Stimulated activated naive B cell treated with anti-CD40 and anti-IgM and Interleukin-4, amounts not matched to agents 10 μg/mL and 1 μg/mL and 100 μg/mL, for 72 hours (primary cell): Measurements from ENCODE around the gene NUP210.
A peak's percentile ranks its signal among the peaks of the same experiment; 100 is the strongest.

Experiments used
- ATAC-seq, 2 donors: fragments of 150-1000 bp; cut with Tn5 transposase; replicated peaks; 2 replicates each; pipeline ENCODE4 v1.10.0; 2021; ENCODE audit warnings: moderate library complexity in 1 of 2
- DNase-seq: peaks from one replicate; pipeline ENCODE4 v3.0.0; 2021
- H3K27ac Mint-ChIP-seq: one replicate; pipeline ENCODE4 v1.8.0; 2022; ENCODE audit warnings: mild to moderate bottlenecking, mixed read lengths
- H3K27me3 Mint-ChIP-seq, 2 donors: one replicate each; pipeline ENCODE4 v1.8.0; 2022; ENCODE audit warnings: mixed read lengths in 2 of 2
- H3K36me3 Mint-ChIP-seq, 2 donors: one replicate each; pipeline ENCODE4 v1.8.0; 2022; ENCODE audit warnings: mixed read lengths in 2 of 2, mild to moderate bottlenecking in 1 of 2
- H3K4me1 Mint-ChIP-seq, 2 donors: one replicate each; pipeline ENCODE4 v1.8.0; 2022; ENCODE audit warnings: mixed read lengths in 2 of 2, mild to moderate bottlenecking in 1 of 2
- H3K4me3 Mint-ChIP-seq, 2 donors: one replicate each; pipeline ENCODE4 v1.8.0; 2022; ENCODE audit warnings: mild to moderate bottlenecking in 2 of 2, mixed read lengths in 2 of 2, moderate library complexity in 1 of 2
- H3K9me3 Mint-ChIP-seq, 2 donors: one replicate each; pipeline ENCODE4 v1.8.0; 2022; ENCODE audit warnings: mixed read lengths in 2 of 2, mild to moderate bottlenecking in 1 of 2

Gene NUP210

DNA sequence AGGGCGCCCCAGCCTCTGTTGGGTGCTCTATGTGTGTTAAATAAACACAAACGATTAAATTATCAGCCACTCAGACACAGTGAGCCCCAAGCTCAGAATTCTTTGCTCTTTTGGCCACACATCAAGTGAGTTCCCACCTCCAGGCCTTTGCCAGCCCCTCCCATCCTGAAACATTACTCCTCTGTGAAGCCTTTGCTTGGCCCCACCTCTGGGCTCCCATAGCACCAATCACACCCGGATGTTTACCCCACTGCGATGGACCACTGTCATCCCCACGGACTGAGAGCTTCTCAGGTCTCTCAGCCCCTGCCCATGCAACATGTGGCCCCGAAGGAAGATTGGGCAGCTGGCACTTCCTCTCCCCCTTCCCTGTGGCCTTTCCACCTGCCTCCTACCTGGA lies 85.1 kb downstream of the NUP210 start:
- DNase-seq (no peak), ATAC-seq (no peak)
- Mint-ChIP-seq H3K4me3 (no peak overlapping the region), H3K36me3 (peaks cover 68 to 82% of the 10 kb centered on the region in 2 donors), H3K27me3 (no peaks in the 10 kb centered on the region), H3K9me3 (no peaks in the 10 kb centered on the region), H3K27ac (peak overlapping the region; percentile 75), H3K4me1 (peaks cover 40 to 68% of the 10 kb centered on the region in 2 donors)

- Mint-ChIP-seq H3K4me3 (peak overlapping the region; percentile 28 to 52), H3K4me1 (peaks cover 36 to 51% of the 10 kb centered on the region in 2 donors), H3K36me3 (peaks cover 65 to 82% of the 10 kb centered on the region in 2 donors), H3K9me3 (no peaks in the 10 kb centered on the region), H3K27me3 (no peaks in the 10 kb centered on the region), H3K27ac (peak overlapping the region; percentile 95)
- ATAC-seq, result no peak
- DNase-seq, result no peak
Observed at GRCh38 chr3:13333236-13333897, 86.8 kb downstream of the NUP210 start.

GRCh38 chr3:13332740-13333139 lies 87.4 kb downstream of the NUP210 start:
- peak; percentile 3 to 8 for ATAC-seq
- H3K27ac Mint-ChIP-seq, result peak overlapping the region; percentile 95
- no peaks in the 10 kb centered on the region for H3K27me3 Mint-ChIP-seq
- peak overlapping the region; percentile 55 to 62 for H3K4me3 Mint-ChIP-seq
- peaks cover 68 to 82% of the 10 kb centered on the region in 2 donors for H3K36me3 Mint-ChIP-seq
- peaks cover 36 to 51% of the 10 kb centered on the region in 2 donors for H3K4me1 Mint-ChIP-seq
- no peaks in the 10 kb centered on the region for H3K9me3 Mint-ChIP-seq
- DNase-seq, result no peak

DNA sequence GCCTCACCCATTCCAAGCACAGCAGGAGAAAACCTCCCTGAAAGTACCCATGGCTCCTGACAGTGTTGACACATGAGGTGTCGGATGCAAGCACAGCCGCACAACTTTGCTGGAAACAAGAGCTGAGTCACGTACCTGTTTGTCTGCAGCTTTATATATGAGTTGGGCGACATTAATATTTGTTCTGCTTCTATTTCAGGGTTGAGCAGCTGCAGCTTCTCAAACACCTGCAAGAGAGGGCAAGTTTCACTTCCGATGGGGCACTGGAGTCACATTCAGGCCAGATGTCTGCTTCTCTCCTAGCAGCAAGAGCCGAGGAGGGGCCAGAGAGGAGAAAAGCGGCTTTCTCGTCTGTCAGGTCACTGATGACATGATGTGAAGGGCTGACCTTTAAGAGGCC lies 88.0 kb downstream of the NUP210 start:
- DNase-seq, result peak; percentile 70
- H3K27ac Mint-ChIP-seq, result peak overlapping the region; percentile 95
- no peaks in the 10 kb centered on the region for H3K27me3 Mint-ChIP-seq
- H3K36me3 Mint-ChIP-seq, result peaks cover 67 to 83% of the 10 kb centered on the region in 2 donors
- H3K4me3 Mint-ChIP-seq, result peak overlapping the region; percentile 29 to 55
- peaks cover 34 to 47% of the 10 kb centered on the region in 2 donors for H3K4me1 Mint-ChIP-seq
- ATAC-seq, result peak; percentile 93 to 97
- H3K9me3 Mint-ChIP-seq, result no peaks in the 10 kb centered on the region

GRCh38 chr3:13329746-13330145 lies 90.4 kb downstream of the NUP210 start:
- no peaks in the 10 kb centered on the region for H3K9me3 Mint-ChIP-seq
- no peaks in the 10 kb centered on the region for H3K27me3 Mint-ChIP-seq
- DNase-seq (no peak), ATAC-seq (no peak)
- peaks cover 68 to 80% of the 10 kb centered on the region in 2 donors for H3K36me3 Mint-ChIP-seq
- H3K4me1 Mint-ChIP-seq, result peaks cover 30 to 37% of the 10 kb centered on the region in 2 donors
- H3K4me3 Mint-ChIP-seq, result no peak overlapping the region
- no peak overlapping the region for H3K27ac Mint-ChIP-seq

GRCh38 chr3:13325892-13326443 lies 94.2 kb downstream of the NUP210 start:
- no peaks in the 10 kb centered on the region for H3K4me1 Mint-ChIP-seq

GRCh38 chr3:13324835-13325501 lies 95.2 kb downstream of the NUP210 start:
- ATAC-seq (no peak), DNase-seq (no peak)
- H3K36me3 Mint-ChIP-seq, result peaks cover 75 to 79% of the 10 kb centered on the region in 2 donors
- no peaks in the 10 kb centered on the region for H3K4me1 Mint-ChIP-seq
- peak overlapping the region; percentile 47 for H3K27ac Mint-ChIP-seq
- no peaks in the 10 kb centered on the region for H3K9me3 Mint-ChIP-seq
- H3K4me3 Mint-ChIP-seq, result no peak overlapping the region
- H3K27me3 Mint-ChIP-seq, result no peaks in the 10 kb centered on the region

More at GRCh38 chr3:13325892-13326443, 94.2 kb downstream of the NUP210 start:
- Mint-ChIP-seq H3K27ac (peak overlapping the region; percentile 81), H3K27me3 (no peaks in the 10 kb centered on the region), H3K4me3 (no peak overlapping the region), H3K9me3 (no peaks in the 10 kb centered on the region), H3K36me3 (peaks cover 70 to 79% of the 10 kb centered on the region in 2 donors)
- ATAC-seq, result no peak
- no peak for DNase-seq

GRCh38 chr3:13323822-13324221 lies 96.3 kb downstream of the NUP210 start:
- Mint-ChIP-seq H3K9me3 (no peaks in the 10 kb centered on the region), H3K4me1 (no peaks in the 10 kb centered on the region), H3K27ac (peak overlapping the region; percentile 81), H3K36me3 (peaks cover 77 to 80% of the 10 kb centered on the region in 2 donors), H3K4me3 (no peak overlapping the region), H3K27me3 (no peaks in the 10 kb centered on the region)
- DNase-seq, result no peak
- ATAC-seq, result no peak

GRCh38 chr3:13322324-13322723 lies 97.8 kb downstream of the NUP210 start:
- no peak for ATAC-seq
- Mint-ChIP-seq H3K36me3 (peaks cover 79 to 81% of the 10 kb centered on the region in 2 donors), H3K27me3 (no peaks in the 10 kb centered on the region), H3K4me1 (peaks cover 0 to under 1% of the 10 kb centered on the region in 2 donors), H3K27ac (peak overlapping the region; percentile 47), H3K4me3 (no peak overlapping the region), H3K9me3 (no peaks in the 10 kb centered on the region)
- DNase-seq, result no peak

GRCh38 chr3:13319564-13320220 lies 100.4 kb downstream of the NUP210 start:
- Mint-ChIP-seq H3K9me3 (no peaks in the 10 kb centered on the region), H3K4me1 (peaks cover 0 to 3% of the 10 kb centered on the region in 2 donors), H3K27ac (no peak overlapping the region), H3K36me3 (peaks cover 74 to 83% of the 10 kb centered on the region in 2 donors), H3K4me3 (no peak overlapping the region), H3K27me3 (no peaks in the 10 kb centered on the region)
- ATAC-seq, result no peak
- DNase-seq, result no peak

DNA sequence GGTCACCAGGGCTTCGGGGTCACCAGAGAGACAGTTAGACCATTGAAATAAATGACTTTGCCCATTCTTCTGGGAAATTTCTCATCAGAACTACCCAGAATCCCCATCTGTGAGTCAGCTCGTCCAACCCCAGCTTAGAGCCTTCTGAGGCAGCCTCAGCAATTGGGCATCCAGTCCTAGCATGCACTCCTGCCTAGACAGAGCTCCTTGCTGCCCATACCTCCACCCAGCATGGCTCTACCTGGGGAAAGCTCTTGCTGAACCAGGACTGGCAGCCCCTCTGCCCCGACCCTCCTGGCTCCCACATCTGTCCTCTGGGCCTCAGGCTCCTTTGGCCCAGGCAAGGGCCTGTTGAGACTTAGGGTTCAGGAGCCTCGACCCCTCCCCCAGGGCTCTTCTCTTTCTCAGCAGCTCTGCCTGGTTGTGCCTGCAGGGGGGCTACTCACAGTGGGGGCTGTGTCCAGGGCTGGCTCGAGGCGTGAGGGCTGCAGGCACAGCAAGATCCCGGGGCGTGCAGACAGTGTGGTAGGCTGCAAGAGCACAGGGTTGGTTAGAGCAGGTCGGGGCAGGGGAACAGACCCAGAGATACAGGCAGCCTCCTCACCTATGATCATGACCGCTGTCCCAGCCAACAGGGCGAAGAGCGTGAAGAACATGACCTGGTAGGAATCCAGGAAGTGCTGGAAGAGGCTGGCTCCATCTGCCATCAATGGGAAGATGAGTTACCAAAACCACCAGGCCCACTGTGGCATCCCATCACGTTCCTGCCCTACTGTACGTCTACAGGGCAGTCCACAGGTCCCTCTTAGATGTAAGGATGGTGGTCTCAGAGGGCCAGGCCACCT lies 101.3 kb downstream of the NUP210 start:
- DNase-seq (no peak), ATAC-seq (no peak)
- peak overlapping the region; percentile 53 for H3K27ac Mint-ChIP-seq
- peaks cover 0 to 3% of the 10 kb centered on the region in 2 donors for H3K4me1 Mint-ChIP-seq
- H3K9me3 Mint-ChIP-seq, result no peaks in the 10 kb centered on the region
- H3K36me3 Mint-ChIP-seq, result peaks cover 73 to 83% of the 10 kb centered on the region in 2 donors
- H3K27me3 Mint-ChIP-seq, result no peaks in the 10 kb centered on the region
- H3K4me3 Mint-ChIP-seq, result no peak overlapping the region

- Mint-ChIP-seq H3K4me1 (peaks cover 0 to 3% of the 10 kb centered on the region in 2 donors), H3K27ac (peak overlapping the region; percentile 86), H3K36me3 (peaks cover 71 to 80% of the 10 kb centered on the region in 2 donors), H3K27me3 (no peaks in the 10 kb centered on the region), H3K9me3 (no peaks in the 10 kb centered on the region), H3K4me3 (no peak overlapping the region)
- no peak for ATAC-seq
- DNase-seq, result no peak
Observed at GRCh38 chr3:13317596-13318320, 102.4 kb downstream of the NUP210 start.

DNA sequence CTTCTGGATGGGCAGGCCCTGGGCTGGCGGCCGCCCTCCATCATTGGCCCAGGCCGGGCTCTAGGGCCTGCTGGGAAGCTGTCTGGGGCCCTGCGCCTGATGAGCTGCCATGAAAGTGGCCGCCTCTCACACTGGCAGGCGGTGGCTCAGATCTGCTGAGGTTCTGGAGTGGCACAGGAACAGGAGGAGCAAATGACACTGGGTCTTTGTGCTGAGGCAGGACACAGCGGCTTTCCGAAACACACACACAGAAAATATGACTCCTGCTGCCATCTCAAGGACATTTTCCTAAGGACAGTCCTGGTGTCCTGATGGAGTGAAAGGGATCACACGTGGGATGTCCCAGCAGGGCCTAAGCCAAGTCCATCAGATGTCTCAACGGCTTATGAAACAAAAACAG lies 103.5 kb downstream of the NUP210 start:
- Mint-ChIP-seq H3K4me1 (peaks cover 0 to 3% of the 10 kb centered on the region in 2 donors), H3K27me3 (no peaks in the 10 kb centered on the region), H3K4me3 (no peak overlapping the region), H3K27ac (peak overlapping the region; percentile 25), H3K36me3 (peaks cover 60 to 68% of the 10 kb centered on the region in 2 donors), H3K9me3 (no peaks in the 10 kb centered on the region)
- DNase-seq (no peak), ATAC-seq (no peak)
